NCI-H128 (cell line): ENCODE measurements around the gene BABAM2.

ENCODE experiments used
- DNase-seq: peaks from one replicate; lab custom pipeline; 2025; ENCODE audit not compliant: unreplicated experiment; lab: John Stamatoyannopoulos, UW

BABAM2 gene

DNA sequence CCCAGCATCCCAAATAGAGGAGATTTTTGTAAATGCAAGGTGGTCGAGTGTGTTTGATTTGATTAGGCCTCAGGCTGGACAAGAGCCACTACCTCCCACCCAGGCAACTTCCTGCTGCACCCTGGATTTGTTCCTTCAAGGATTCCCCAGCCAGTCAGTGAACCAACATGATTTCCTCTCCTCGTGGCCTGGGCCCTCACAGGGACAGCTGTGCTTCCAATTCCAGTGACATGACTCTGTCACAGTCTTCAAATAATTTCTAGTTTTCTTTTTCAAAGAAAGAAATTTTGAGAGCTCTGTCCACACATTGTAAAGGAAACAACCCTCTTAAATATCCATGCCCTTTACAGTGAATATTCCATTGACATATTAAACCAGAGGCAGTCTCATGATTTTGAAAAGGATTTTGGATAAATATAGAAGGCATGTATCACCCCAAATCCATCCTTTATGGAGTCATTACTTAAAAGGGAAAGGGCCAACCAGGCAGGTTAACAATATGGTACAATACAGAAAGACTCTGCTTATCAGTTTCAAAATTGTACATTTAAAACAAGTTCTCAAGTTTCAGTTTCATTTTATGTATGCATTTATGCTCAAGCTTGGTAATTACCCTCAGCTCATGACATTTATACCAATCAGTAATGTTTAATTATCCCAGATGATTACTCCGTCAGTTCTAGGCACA lies 380.8 kb downstream of the BABAM2 start:
- no peak for DNase-seq

GRCh38 chr2:28271919-28272250 lies 381.4 kb downstream of the BABAM2 start:
- no peak for DNase-seq

DNA sequence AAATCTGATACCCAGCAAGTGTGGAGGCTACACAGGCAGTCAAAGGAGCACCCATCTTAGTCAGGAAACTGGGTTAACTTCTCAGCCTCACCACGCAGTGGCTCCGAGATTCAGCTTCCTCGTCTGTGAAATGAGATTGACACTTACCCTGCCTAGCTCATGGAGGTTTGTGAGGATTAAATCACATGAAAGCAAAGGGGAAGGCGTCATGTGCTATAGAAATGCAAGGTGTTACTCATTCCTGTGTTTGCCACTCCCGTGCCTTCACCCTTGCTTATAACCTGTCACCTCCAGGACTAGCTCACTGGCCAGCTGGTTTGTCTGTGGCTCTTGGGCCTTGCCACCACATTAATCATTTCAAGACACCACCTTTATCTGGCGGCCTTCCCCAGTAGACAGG lies 383.2 kb downstream of the BABAM2 start:
- DNase-seq, result no peak

GRCh38 chr2:28274911-28275685 lies 384.6 kb downstream of the BABAM2 start:
- no peak for DNase-seq

DNA sequence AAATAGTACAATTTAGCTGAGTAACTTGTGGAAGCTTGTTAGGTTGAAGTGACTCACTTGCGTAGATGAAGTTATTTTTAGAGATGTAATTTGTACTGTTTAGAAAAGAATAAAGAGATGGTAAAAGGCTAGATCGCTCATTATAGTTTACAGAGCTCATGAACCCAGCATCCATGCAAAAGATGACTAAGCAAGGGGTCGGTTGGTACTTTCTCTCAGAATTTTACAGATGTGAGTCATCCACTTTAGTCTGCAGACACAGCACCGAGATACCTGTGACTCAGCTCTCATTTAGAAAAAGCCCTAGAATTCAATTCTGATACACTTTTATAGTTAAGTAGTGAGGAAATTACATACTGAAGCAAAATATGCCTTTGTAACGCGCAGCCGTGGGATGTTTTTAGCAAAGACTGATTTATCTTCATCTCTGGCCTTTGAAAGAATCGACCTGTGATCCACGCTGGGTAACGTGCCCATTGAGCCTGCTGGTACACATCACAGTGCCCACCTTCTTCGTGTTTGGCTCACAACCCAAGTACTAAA lies 385.6 kb downstream of the BABAM2 start:
- no peak for DNase-seq

DNA sequence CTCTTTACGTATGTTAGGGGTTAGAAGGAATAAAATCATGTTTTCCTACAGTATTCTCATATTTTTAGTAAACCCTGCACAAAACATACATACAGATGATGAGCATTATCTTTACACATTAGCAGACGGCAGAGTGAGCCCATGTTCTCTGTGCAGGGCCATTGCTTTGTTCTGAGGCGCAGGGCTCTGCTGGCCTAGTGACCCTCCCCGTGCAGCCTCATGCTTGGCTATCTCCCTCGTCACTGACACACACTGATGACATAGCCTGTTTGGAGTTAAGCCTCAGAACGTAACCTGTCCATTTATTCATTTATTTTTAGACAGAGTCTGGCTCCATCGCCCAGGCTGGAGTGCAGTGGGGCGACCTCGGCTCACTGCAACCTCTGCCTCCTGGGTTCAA lies 386.3 kb downstream of the BABAM2 start:
- no peak for DNase-seq

DNA sequence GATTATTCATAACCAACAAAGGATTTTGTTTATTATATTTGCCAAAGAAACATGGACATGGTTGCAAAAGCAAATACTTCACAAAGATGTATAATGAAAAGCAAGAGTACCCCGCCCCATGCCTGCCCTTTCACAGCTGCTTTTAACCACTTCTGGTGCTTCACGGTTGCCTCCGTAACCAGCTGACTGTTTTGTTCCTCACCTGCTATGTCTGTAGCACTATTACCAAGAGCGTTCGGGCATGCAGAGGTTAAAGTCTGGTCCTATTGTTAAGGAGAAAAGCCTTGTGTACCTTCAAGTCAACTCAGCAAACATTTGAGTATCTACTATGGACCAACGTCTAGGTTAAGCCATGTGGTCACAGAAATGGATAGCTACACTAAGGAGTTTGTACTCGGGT lies 386.9 kb downstream of the BABAM2 start:
- DNase-seq, result no peak

- DNase-seq, result no peak
Observed at GRCh38 chr2:28279371-28279770, 388.8 kb downstream of the BABAM2 start.

DNA sequence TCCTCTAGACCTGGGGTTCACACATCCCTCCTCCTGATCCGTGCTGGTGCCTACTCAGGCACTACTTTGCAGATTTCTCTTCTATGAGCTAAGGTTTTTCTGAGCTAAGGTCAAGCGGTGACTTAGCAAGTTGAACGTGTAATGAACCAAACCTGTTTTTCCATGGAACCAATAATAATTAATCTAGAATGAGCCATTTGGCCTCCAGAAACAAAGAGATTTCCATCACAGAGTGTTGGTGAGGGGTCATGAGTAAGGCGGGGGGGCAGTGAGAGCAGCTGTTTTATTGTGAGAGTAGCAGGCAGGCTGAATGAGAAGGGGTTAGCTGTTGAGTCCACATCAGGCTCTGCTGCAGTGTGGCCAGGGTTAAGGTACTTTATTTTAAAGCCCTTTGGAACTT lies 390.1 kb downstream of the BABAM2 start:
- no peak for DNase-seq

- DNase-seq, result no peak
Observed at GRCh38 chr2:28281739-28282138, 391.2 kb downstream of the BABAM2 start.

DNA sequence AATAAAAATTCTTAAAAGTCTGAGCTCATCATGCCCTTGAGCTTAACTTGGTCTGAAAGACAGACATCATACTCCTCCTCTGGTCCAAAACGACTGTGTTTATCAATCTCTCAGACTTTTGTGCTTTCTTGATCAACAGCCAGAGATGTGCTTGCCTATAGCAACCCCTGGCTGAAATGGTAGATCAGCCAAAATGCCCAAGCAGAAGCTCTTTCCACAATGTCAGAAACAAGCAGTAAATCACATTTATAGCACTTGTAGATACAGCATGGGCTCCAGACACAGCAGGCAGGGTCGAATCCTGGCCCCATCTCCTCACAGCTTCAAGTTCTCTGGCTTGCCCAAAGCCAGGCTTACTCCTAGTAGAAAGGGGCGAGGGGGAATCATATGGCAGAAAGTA lies 391.7 kb downstream of the BABAM2 start:
- no peak for DNase-seq

GRCh38 chr2:28282861-28283646 lies 392.5 kb downstream of the BABAM2 start:
- no peak for DNase-seq

DNA sequence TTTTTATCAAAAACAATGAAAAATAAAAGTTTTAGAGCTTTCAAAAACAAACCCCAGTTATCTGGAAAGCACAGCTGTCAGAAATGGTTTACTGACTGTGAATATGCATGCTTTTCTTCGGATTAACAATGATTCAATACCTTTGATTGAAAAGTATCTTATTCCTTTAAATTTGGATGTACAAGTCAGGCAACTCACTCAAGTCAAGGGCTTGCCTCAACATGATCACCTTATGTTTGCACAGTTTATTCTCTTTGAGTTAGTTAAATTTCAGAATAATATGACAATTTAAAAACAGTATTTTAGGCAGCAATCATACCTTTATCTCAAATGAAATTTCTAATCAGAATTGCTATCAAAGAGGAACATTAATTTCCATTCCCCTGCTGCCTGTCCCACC lies 393.3 kb downstream of the BABAM2 start:
- no peak for DNase-seq

GRCh38 chr2:28286678-28287077 lies 396.1 kb downstream of the BABAM2 start:
- DNase-seq, result no peak

DNA sequence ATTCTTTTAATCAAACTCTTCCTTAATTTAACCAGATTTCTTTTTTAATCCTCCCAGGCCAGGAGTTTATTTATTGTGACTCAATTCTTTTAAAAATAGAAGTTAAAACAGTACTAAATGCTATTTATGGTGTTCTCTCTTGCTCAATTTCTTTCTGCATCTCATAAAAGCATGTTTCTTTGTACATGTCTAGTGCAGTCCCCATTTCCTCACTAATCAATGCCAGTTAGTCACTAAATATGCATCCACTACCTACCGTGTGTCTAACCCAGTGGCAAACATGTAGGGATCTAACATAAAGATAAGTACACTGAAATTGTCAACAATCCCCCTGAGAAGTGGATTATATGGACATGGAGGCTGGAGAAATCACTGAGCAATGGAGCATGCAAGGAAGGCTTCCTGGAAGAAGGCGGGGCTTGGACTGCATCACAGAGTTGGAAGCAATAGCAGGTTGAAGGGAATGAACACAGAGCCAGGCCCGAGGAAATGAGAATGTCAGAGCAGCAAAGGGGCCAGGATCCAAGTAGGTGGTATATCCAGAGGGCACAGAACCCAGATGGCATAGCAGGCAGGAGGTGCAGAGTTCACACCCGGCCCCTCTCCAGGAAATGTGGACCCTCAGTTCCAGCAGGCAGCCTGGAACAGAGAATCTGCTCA lies 396.9 kb downstream of the BABAM2 start:
- DNase-seq, result no peak

GRCh38 chr2:28288620-28289019 lies 398.1 kb downstream of the BABAM2 start:
- no peak for DNase-seq

DNA sequence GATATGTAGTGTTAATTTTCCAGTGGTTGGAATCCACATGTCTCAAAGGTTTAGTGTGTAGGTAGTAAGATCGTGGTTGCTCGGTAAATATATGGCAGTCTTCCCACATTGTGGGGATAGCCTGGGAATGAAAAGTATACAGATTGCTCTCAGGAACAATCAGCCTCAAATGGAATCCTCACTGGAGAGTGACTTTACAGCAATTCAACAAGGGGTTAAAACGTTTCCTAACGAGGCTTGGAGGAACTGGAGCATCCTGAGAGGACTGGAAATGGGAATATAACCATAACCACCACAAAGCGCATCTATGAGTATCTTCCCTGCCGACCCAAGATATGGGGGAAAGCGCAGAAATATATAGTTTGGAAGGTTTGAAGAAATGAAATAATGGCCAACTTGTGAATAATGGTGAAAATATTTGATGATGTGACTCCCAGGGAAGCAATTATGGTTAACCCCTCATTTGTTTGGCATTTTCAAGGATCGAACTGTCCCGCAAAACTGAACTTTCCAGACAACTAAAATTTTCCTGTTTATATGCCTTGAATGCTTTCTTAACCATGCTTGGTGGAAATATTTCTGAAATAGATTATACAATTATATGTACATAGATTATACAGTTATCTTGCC lies 401.4 kb downstream of the BABAM2 start:
- DNase-seq, result no peak

- no peak for DNase-seq
Observed at GRCh38 chr2:28292491-28292890, 402.0 kb downstream of the BABAM2 start.

GRCh38 chr2:28293416-28293815 lies 402.9 kb downstream of the BABAM2 start:
- no peak for DNase-seq

- DNase-seq, result no peak
Observed at GRCh38 chr2:28294451-28294850, 403.9 kb downstream of the BABAM2 start.

- no peak for DNase-seq
Observed at GRCh38 chr2:28296243-28296642, 405.7 kb downstream of the BABAM2 start.
